Neural progenitor cell (in vitro differentiated cells): ENCODE data around the gene KIFC3.

Source experiments
- EZH2 ChIP-seq: fragments of 200-600 bp; sonication (generic); IDR thresholded peaks from 2 replicates; pipeline ENCODE4 v1.6.1; 2017; ENCODE audit warnings: antibody characterized with exemption, mild to moderate bottlenecking, moderate library complexity
- EZH2phosphoT487 ChIP-seq: fragments of 200-600 bp; sonication (generic); IDR thresholded peaks from 2 replicates; pipeline ENCODE4 v1.6.1; 2017; ENCODE audit warnings: antibody characterized with exemption
- TF ChIP-seq, protein P1 (sequence below): fragments of 200-600 bp; sonication (generic); IDR thresholded peaks from 2 replicates; pipeline ENCODE4 v1.5.1; 2017; ENCODE audit warnings: antibody characterized with exemption, mild to moderate bottlenecking

DNA sequence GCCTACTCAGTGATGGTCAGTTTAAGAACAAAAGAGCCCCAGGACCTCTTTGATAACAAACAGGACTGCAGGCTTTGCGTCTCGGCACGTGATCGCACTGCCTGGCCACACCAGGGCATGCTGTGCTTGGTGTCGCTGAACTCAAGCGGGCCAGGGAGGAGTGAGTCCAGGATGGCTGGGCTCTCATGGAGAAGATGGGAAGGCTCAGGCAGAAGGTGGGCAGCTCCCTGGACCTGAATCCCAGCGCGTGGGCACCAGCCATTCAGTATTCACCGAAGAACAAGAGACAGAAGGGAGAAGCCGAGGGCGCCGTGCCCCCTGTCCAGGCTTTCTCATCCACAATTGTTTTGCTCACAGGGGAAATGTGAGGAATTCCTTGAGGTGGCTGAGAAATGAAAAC lies 54.8 kb downstream of the KIFC3 start:
- TF ChIP-seq, protein P1, sequence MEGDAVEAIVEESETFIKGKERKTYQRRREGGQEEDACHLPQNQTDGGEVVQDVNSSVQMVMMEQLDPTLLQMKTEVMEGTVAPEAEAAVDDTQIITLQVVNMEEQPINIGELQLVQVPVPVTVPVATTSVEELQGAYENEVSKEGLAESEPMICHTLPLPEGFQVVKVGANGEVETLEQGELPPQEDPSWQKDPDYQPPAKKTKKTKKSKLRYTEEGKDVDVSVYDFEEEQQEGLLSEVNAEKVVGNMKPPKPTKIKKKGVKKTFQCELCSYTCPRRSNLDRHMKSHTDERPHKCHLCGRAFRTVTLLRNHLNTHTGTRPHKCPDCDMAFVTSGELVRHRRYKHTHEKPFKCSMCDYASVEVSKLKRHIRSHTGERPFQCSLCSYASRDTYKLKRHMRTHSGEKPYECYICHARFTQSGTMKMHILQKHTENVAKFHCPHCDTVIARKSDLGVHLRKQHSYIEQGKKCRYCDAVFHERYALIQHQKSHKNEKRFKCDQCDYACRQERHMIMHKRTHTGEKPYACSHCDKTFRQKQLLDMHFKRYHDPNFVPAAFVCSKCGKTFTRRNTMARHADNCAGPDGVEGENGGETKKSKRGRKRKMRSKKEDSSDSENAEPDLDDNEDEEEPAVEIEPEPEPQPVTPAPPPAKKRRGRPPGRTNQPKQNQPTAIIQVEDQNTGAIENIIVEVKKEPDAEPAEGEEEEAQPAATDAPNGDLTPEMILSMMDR, result no peak
- TF ChIP-seq EZH2phosphoT487 (no peak), EZH2 (no peak)
